IMR-90 (cell line): ENCODE results near the gene SGMS1. TPM values are rescaled to one million over a fixed set of nuclear protein-coding genes. Genes with fewer than 3 reads are reported as not detected.

ENCODE experiments used
- ATAC-seq: fragments of 200-7000 bp; cut with Tn5 transposase; 2 replicates; pipeline ENCODE4 v1.9.1; 2020; ENCODE audit warnings: low read depth, mild to moderate bottlenecking, moderate library complexity
- BruUV-seq: library from RNA; stranded (reverse); fragments of 400-500 nt; replicated peaks from 2 replicates; lab custom pipeline; 2021; lab: Mats Ljungman, UMichigan
- CTCF ChIA-PET: fragments of 300-600 bp; formaldehyde crosslinking; extraction: SDS; loops from one replicate; lab custom pipeline; 2021; ENCODE audit warnings: antibody characterized with exemption; lab: Yijun Ruan, JAX
- POLR2A ChIA-PET: fragments of 300-600 bp; sonication (Branson Sonifier 250); formaldehyde crosslinking; loops from one replicate; lab custom pipeline; 2022; ENCODE audit warnings: antibody characterized with exemption; ENCODE audit not compliant: unreplicated experiment; lab: Charles Lee
- DNase-seq: peaks from one replicate; pipeline ENCODE4 v3.0.0; 2013
- H2AFZ ChIP-seq: replicated peaks from 2 replicates; pipeline ENCODE3; 2013; ENCODE audit warnings: low read length, mild to moderate bottlenecking; ENCODE audit not compliant: poor library complexity
- H2AK5ac ChIP-seq: 2 replicates; pipeline ENCODE4 v1.6.1; 2013; ENCODE audit warnings: low read depth, low read length, inconsistent platforms
- H2AK9ac ChIP-seq: replicated peaks from 2 replicates; pipeline ENCODE3; 2013; ENCODE audit warnings: mild to moderate bottlenecking, low read depth, low read length, moderate library complexity; ENCODE audit not compliant: poor library complexity
- H2BK120ac ChIP-seq: 2 replicates; pipeline ENCODE4 v1.6.1; 2013; ENCODE audit warnings: low read depth, low read length, inconsistent platforms
- H2BK15ac ChIP-seq: 3 replicates; pipeline ENCODE4 v1.6.1; 2013; ENCODE audit warnings: low read depth, low read length, inconsistent platforms
- H2BK20ac ChIP-seq: 2 replicates; pipeline ENCODE4 v1.6.1; 2013; ENCODE audit warnings: low read depth, mild to moderate bottlenecking, inconsistent platforms, low read length, moderate library complexity
- H2BK5ac ChIP-seq: 2 replicates; pipeline ENCODE4 v1.6.1; 2013; ENCODE audit warnings: mild to moderate bottlenecking, low read depth, low read length, inconsistent platforms; ENCODE audit not compliant: poor library complexity, severe bottlenecking
- H3K14ac ChIP-seq: replicated peaks from 2 replicates; pipeline ENCODE4 v1.6.1; 2013; ENCODE audit warnings: low read depth, low read length, inconsistent platforms
- H3K18ac ChIP-seq: 2 replicates; pipeline ENCODE4 v1.6.1; 2013; ENCODE audit warnings: low read depth, low read length, control low read depth
- H3K23ac ChIP-seq: 2 replicates; pipeline ENCODE4 v1.6.1; 2013; ENCODE audit warnings: low read depth, low read length, inconsistent platforms
- H3K27ac ChIP-seq: 2 replicates; pipeline ENCODE4 v1.5.1; 2013; ENCODE audit warnings: mild to moderate bottlenecking, control low read depth, low read length; ENCODE audit not compliant: insufficient read depth
- H3K27me3 ChIP-seq: 2 replicates; pipeline ENCODE4 v1.6.1; 2013; ENCODE audit warnings: low read length; ENCODE audit not compliant: control insufficient read depth, insufficient read depth
- H3K36me3 ChIP-seq: 2 replicates; pipeline ENCODE4 v1.6.1; 2013; ENCODE audit warnings: low read length, mixed read lengths; ENCODE audit not compliant: control insufficient read depth, insufficient read depth
- H3K4ac ChIP-seq: 2 replicates; pipeline ENCODE4 v1.6.1; 2013; ENCODE audit warnings: low read depth, low read length, inconsistent platforms
- H3K4me1 ChIP-seq: 2 replicates; pipeline ENCODE4 v1.6.1; 2013; ENCODE audit warnings: low read length, mixed read lengths; ENCODE audit not compliant: control insufficient read depth, insufficient read depth
- H3K4me2 ChIP-seq: 2 replicates; pipeline ENCODE4 v1.6.1; 2013; ENCODE audit warnings: low read depth, mild to moderate bottlenecking, control low read depth, low read length, moderate library complexity
- H3K4me3 ChIP-seq: 2 replicates; pipeline ENCODE4 v1.5.1; 2013; ENCODE audit warnings: low read depth, mild to moderate bottlenecking, control low read depth, low read length, moderate library complexity; ENCODE audit not compliant: insufficient read depth
- H3K56ac ChIP-seq: 2 replicates; pipeline ENCODE4 v1.6.1; 2013; ENCODE audit warnings: low read length, inconsistent platforms; ENCODE audit not compliant: insufficient read depth; ENCODE audit errors: extremely low read depth
- H3K79me1 ChIP-seq, 2 experiments: 2 replicates each; pipeline ENCODE4 v1.6.1; 2013; ENCODE audit warnings: low read length in 2 of 2, inconsistent platforms in 1 of 2, low read depth in 1 of 2
- H3K9ac ChIP-seq: 2 replicates; pipeline ENCODE4 v1.6.1; 2013; ENCODE audit warnings: low read depth, low read length, control low read depth
- H3K9me1 ChIP-seq: 2 replicates; pipeline ENCODE4 v1.6.1; 2013; ENCODE audit warnings: low read length, inconsistent platforms; ENCODE audit not compliant: insufficient read depth
- H3K9me3 ChIP-seq: 2 replicates; pipeline ENCODE4 v1.6.1; 2013; ENCODE audit warnings: low read length; ENCODE audit not compliant: control insufficient read depth, insufficient read depth
- H4K20me1 ChIP-seq: 2 replicates; pipeline ENCODE4 v1.6.1; 2013; ENCODE audit warnings: low read length, inconsistent platforms; ENCODE audit not compliant: insufficient read depth
- H4K5ac ChIP-seq: 2 replicates; pipeline ENCODE4 v1.6.1; 2013; ENCODE audit warnings: mild to moderate bottlenecking, low read depth, low read length, control low read depth
- H4K8ac ChIP-seq, 2 experiments: 2 replicates each; pipeline ENCODE4 v1.6.1; 2013; ENCODE audit warnings: low read depth in 2 of 2, low read length in 2 of 2, control low read depth in 1 of 2, inconsistent platforms in 1 of 2
- H4K91ac ChIP-seq: 2 replicates; pipeline ENCODE4 v1.6.1; 2013; ENCODE audit warnings: low read depth, low read length, inconsistent platforms; ENCODE audit not compliant: insufficient read depth
- NFE2L2 ChIP-seq: fragments of 150-350 bp; IDR thresholded peaks from 2 replicates; pipeline ENCODE4 v1.6.1; 2016; ENCODE audit warnings: low read depth, mild to moderate bottlenecking, low read length
- WGBS, 2 experiments: methylation state at CpG; one replicate each; pipeline versions ENCODE4 v1.1.5 to v1.1.7; 2013; ENCODE audit warnings: missing lambda C conversion rate in 2 of 2; ENCODE audit not compliant: insufficient read length in 1 of 2; ENCODE audit errors: extremely low coverage in 2 of 2; 5-methylcytosine and 5-hydroxymethylcytosine counted together
- dilution Hi-C: fragments of 300-500 bp; cut with HindIII; formaldehyde crosslinking; loops from one replicate; pipeline ENCODE4 v1.14.3; 2018; ENCODE audit warnings: low sequenced_read_pairs; ENCODE audit not compliant: unreplicated experiment
- in situ Hi-C: fragments of 300-500 bp; cut with MboI; formaldehyde crosslinking; loops from 3 replicates; pipeline ENCODE4 v1.14.3; 2019; ENCODE audit warnings: low sequenced_read_pairs, inconsistent platforms, mixed read lengths
- intact Hi-C: fragments of 100-400 bp; cut with micrococcal nuclease; formaldehyde crosslinking; loops from 2 replicates; pipeline ENCODE4 v1.10.0; 2022
- polyA plus RNA-seq, 3 experiments: library from polyadenylated mRNA; depleted of rRNA; stranded (reverse); fragments of >200 nt; gene quantifications; 2 replicates each; pipeline ENCODE4 v1.2.3, GENCODE V29; 2012; ENCODE audit warnings: low replicate concordance in 1 of 3
- total RNA-seq: library from RNA; depleted of rRNA; stranded (reverse); fragments of >200 nt; gene quantifications from 2 replicates; pipeline ENCODE4 v1.2.3, GENCODE V29; 2012
- TF ChIP-seq, protein P1 (sequence below): fragments of 150-350 bp; IDR thresholded peaks from 2 replicates; pipeline ENCODE4 v1.6.1; 2017; ENCODE audit warnings: mild to moderate bottlenecking, antibody characterized with exemption, low read length, low read depth

Gene SGMS1
- total and polyA plus RNA-seq, 2 of the 4 experiments (the other 2 are of a cell fraction) = 9.8 to 30.8 TPM

DNA sequence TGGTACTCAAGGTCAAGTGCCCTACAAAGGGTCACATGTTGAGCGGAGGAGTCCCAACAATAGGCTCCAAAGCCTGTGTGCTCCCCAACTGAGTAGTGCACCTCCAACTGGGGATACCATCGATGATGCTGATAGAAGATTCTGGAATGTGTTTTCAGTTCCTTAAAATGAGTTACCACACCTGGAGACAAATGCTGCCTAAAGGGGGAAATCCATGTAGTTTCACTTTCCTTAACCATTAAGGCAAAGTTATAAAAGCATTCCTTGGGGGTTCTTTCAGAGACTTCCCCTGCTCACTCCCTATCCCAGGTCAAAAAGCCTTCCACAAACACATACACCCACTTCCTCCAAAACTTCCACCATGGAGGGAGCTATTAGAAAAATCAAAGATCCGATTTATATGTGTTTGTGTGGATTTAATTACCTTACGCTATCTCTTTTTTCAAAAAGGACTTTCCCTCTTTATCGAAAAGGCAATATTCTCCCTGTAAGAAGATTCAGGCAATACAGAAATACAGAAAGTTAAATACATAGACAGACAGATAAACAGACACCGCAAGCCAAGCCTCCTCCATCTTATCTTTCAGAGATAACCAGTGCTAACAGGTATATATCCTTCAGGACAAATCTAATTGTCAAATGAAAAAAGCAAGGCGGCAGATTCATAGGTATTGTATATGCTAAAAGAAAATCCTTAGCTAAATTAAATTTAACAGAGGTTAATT lies 236.6 kb downstream of the SGMS1 start:
- CTCF ChIA-PET = no interaction called here
- POLR2A ChIA-PET = no interaction called here
- BruUV-seq = no TSS peak

More for the DNA sequence above, 236.6 kb downstream of the SGMS1 start:
- Histone ChIP-seq H4K8ac (no peak overlapping the region), H3K27ac (no peak overlapping the region), H4K91ac (no peak overlapping the region), H2BK15ac (no peak overlapping the region), H2AFZ (no peak overlapping the region), H2AK5ac (no peak overlapping the region), H2BK120ac (no peak overlapping the region), H3K9me3 (no peaks in the 10 kb centered on the region), H3K79me1 (peaks cover 13 to 38% of the 10 kb centered on the region in 2 experiments), H3K18ac (no peak overlapping the region), H3K36me3 (no peaks in the 10 kb centered on the region), H2BK5ac (no peak overlapping the region), H3K9ac (no peak overlapping the region), H3K9me1 (no peaks in the 10 kb centered on the region), H3K27me3 (no peaks in the 10 kb centered on the region), H2AK9ac (no peak overlapping the region), H3K56ac (no peak overlapping the region), H4K20me1 (no peaks in the 10 kb centered on the region), H2BK20ac (no peak overlapping the region), H3K4me1 (peaks cover 1% of the 10 kb centered on the region; the same call in 1 of the 2 replicates), H3K4ac (no peak overlapping the region), H3K14ac (no peak overlapping the region), H4K5ac (no peak overlapping the region), H3K23ac (no peak overlapping the region), H3K4me3 (no peak overlapping the region), H3K4me2 (no peak overlapping the region)
- dilution Hi-C loops (no loop called here), intact Hi-C loops (no loop called here), in situ Hi-C loops (no loop called here)
- DNase-seq (no peak), ATAC-seq (no peak)
- TF ChIP-seq, protein P1, sequence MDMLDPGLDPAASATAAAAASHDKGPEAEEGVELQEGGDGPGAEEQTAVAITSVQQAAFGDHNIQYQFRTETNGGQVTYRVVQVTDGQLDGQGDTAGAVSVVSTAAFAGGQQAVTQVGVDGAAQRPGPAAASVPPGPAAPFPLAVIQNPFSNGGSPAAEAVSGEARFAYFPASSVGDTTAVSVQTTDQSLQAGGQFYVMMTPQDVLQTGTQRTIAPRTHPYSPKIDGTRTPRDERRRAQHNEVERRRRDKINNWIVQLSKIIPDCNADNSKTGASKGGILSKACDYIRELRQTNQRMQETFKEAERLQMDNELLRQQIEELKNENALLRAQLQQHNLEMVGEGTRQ = no peak
- TF ChIP-seq NFE2L2 = no peak
- no CpG with 5 or more reads among the region's 7 CpGs for WGBS, 2 experiments
